GM23248 (cell line): ENCODE data around the gene ILF3. TPM values are rescaled to one million over a fixed set of nuclear protein-coding genes. Genes with fewer than 3 reads are reported as not detected.

Experiments
- DNase-seq: peaks from one replicate; pipeline ENCODE4 v3.0.0-alpha.2; 2015
- H2AFZ ChIP-seq: fragments of 200-600 bp; sonication (generic); 2 replicates; pipeline ENCODE4 v1.6.1; 2016; ENCODE audit warnings: antibody characterized with exemption
- H3F3A ChIP-seq: fragments of 200-600 bp; sonication (generic); 2 replicates; pipeline ENCODE4 v1.6.1; 2016; ENCODE audit warnings: mild to moderate bottlenecking, antibody characterized with exemption, mixed run types; ENCODE audit not compliant: insufficient read depth
- H3K27ac ChIP-seq: fragments of 200-600 bp; sonication (generic); 2 replicates; pipeline ENCODE4 v1.5.1; 2016; ENCODE audit warnings: mild to moderate bottlenecking
- H3K27me3 ChIP-seq: fragments of 200-600 bp; sonication (generic); replicated peaks from 2 replicates; pipeline ENCODE4 v1.6.1; 2016; ENCODE audit warnings: mild to moderate bottlenecking; ENCODE audit not compliant: insufficient read depth
- H3K36me3 ChIP-seq: fragments of 200-600 bp; sonication (generic); 2 replicates; pipeline ENCODE4 v1.6.1; 2016; ENCODE audit warnings: low read depth, mild to moderate bottlenecking
- H3K4me1 ChIP-seq: fragments of 200-600 bp; sonication (generic); 2 replicates; pipeline ENCODE4 v1.6.1; 2016; ENCODE audit warnings: mild to moderate bottlenecking; ENCODE audit not compliant: insufficient read depth
- H3K4me2 ChIP-seq: fragments of 200-600 bp; sonication (generic); one replicate; pipeline ENCODE4 v1.6.1; 2016; ENCODE audit warnings: mild to moderate bottlenecking; ENCODE audit not compliant: unreplicated experiment
- H3K4me3 ChIP-seq: fragments of 200-600 bp; sonication (generic); 2 replicates; pipeline ENCODE4 v1.5.1; 2016; ENCODE audit warnings: mild to moderate bottlenecking
- H3K79me2 ChIP-seq: fragments of 200-600 bp; sonication (generic); 2 replicates; pipeline ENCODE4 v1.6.1; 2016; ENCODE audit warnings: mild to moderate bottlenecking; ENCODE audit not compliant: insufficient read depth
- H3K9ac ChIP-seq: fragments of 200-600 bp; sonication (generic); 2 replicates; pipeline ENCODE4 v1.6.1; 2016; ENCODE audit warnings: mild to moderate bottlenecking
- H3K9me2 ChIP-seq: fragments of 200-600 bp; sonication (generic); 2 replicates; pipeline ENCODE4 v1.6.1; 2016; ENCODE audit warnings: mixed run types, mild to moderate bottlenecking, moderate library complexity; ENCODE audit not compliant: insufficient read depth
- H3K9me3 ChIP-seq: fragments of 200-600 bp; sonication (generic); one replicate; pipeline ENCODE4 v1.6.1; 2017; ENCODE audit warnings: low read depth
- H4K20me1 ChIP-seq: fragments of 200-600 bp; sonication (generic); 2 replicates; pipeline ENCODE4 v1.6.0; 2016; ENCODE audit not compliant: insufficient read depth
- EZH2 ChIP-seq: fragments of 200-600 bp; sonication (generic); IDR thresholded peaks from 2 replicates; pipeline ENCODE4 v1.6.1; 2018; ENCODE audit warnings: antibody characterized with exemption, mild to moderate bottlenecking; ENCODE audit not compliant: insufficient read depth, poor library complexity, severe bottlenecking
- EZH2phosphoT487 ChIP-seq: fragments of 200-600 bp; sonication (generic); IDR thresholded peaks from 2 replicates; pipeline ENCODE4 v1.6.1; 2018; ENCODE audit warnings: antibody characterized with exemption, moderate library complexity, mild to moderate bottlenecking, low read depth; ENCODE audit not compliant: insufficient read depth
- WGBS, 2 experiments: methylation state at CpG; one replicate each; pipeline ENCODE4 v1.1.6; 2015 to 2017; ENCODE audit warnings: low lambda C conversion rate in 2 of 2, low coverage in 1 of 2; ENCODE audit errors: missing lambda C conversion rate in 2 of 2; 5-methylcytosine and 5-hydroxymethylcytosine counted together
- in situ Hi-C: fragments of 300-500 bp; cut with MboI; formaldehyde crosslinking; loops from 2 replicates; pipeline ENCODE4 v1.15.0; 2020
- polyA plus RNA-seq: library from polyadenylated mRNA; unstranded; fragments of >200 nt; fragmentation: Nextera tagmentation; extraction: Ambion mirVana; gene quantifications from 2 replicates; pipeline ENCODE4 v1.2.1, GENCODE V29; 2016
- total RNA-seq: library from RNA; depleted of rRNA; stranded (reverse); fragments of >200 nt; shearing (Covaris generic); gene quantifications from 2 replicates; pipeline ENCODE4 v1.2.3, GENCODE V29; 2014

ILF3 gene
- total and polyA plus RNA-seq, 2 experiments from 2014 or later = 75.5 to 80.1 TPM

GRCh38 chr19:10686661-10687517 is 32.7 kb downstream of the ILF3 start:
- no peak overlapping the region for H3K4me2 ChIP-seq
- H3K4me3 ChIP-seq = no peak overlapping the region
- 85 to 87% methylated on average over 25 to 31 of the region's 31 CpGs for WGBS, 2 experiments
- H3F3A ChIP-seq = no peaks in the 10 kb centered on the region
- H3K79me2 ChIP-seq = 0 out of 2 replicates have a peak, but pooled peaks cover 4% of the 10 kb centered on the region
- H3K27ac ChIP-seq = peak overlapping the region; percentile 16; the same call in 1 of the 2 replicates
- H2AFZ ChIP-seq = no peak overlapping the region
- no peaks in the 10 kb centered on the region for H3K4me1 ChIP-seq
- DNase-seq = peak; percentile 74
- H3K27me3 ChIP-seq = no peaks in the 10 kb centered on the region
- in situ Hi-C loops = no loop called here
- no peak overlapping the region for H3K9ac ChIP-seq
- H3K9me3 ChIP-seq = no peaks in the 10 kb centered on the region
- TF ChIP-seq EZH2 = no peak
- no peak for TF ChIP-seq EZH2phosphoT487
- no peaks in the 10 kb centered on the region for H3K9me2 ChIP-seq
- no peaks in the 10 kb centered on the region for H4K20me1 ChIP-seq
- H3K36me3 ChIP-seq = peaks cover 22% of the 10 kb centered on the region; the same call in 1 of the 2 replicates

GRCh38 chr19:10687518-10688288 is 33.6 kb downstream of the ILF3 start:
- Histone ChIP-seq H3K36me3 (peaks cover 18% of the 10 kb centered on the region; the same call in 1 of the 2 replicates), H3K79me2 (no peaks in the 10 kb centered on the region), H4K20me1 (no peaks in the 10 kb centered on the region), H3K4me3 (no peak overlapping the region), H3K9me2 (no peaks in the 10 kb centered on the region), H3F3A (peaks cover 6% of the 10 kb centered on the region; the same call in 1 of the 2 replicates), H3K27ac (no peak overlapping the region), H3K4me1 (no peaks in the 10 kb centered on the region), H3K9me3 (no peaks in the 10 kb centered on the region), H3K4me2 (no peak overlapping the region), H3K27me3 (no peaks in the 10 kb centered on the region), H3K9ac (no peak overlapping the region), H2AFZ (no peak overlapping the region)
- TF ChIP-seq EZH2phosphoT487 (no peak), EZH2 (no peak)
- no peak for DNase-seq
- in situ Hi-C loops = no loop called here
- 89 to 90% methylated on average over 25 of the region's 25 CpGs for WGBS, 2 experiments

DNA sequence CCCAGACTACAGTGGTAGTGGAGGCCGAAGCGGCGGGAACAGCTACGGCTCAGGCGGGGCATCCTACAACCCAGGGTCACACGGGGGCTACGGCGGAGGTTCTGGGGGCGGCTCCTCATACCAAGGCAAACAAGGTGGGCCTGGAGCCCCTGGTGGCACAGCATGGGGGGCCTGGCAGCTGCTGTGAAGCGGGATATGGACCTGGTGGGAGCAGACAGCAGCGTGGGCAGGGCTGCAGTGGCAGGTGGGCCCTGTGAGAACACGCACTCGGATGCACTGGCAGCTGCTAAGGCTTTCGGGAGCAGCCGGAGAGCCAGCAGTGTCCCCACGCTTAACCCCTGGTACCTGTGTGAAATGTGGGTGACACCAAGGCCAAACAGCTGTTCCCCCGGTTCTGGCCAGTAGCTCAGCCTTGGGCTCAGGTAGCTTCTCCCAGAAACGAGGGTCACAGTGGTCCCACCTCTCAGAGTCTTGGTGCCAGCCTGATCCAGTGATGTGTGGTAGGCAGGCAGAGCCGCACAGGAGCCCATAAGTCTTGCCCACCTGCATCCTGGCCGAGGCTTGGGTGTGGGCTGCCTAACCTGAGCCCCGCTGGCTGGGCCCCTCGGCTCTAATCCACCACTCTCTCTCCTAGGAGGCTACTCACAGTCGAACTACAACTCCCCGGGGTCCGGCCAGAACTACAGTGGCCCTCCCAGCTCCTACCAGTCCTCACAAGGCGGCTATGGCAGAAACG is 34.6 kb downstream of the ILF3 start:
- Histone ChIP-seq H2AFZ (no peak overlapping the region), H3K79me2 (no peaks in the 10 kb centered on the region), H3K9ac (no peak overlapping the region), H3F3A (peaks cover 6% of the 10 kb centered on the region; the same call in 1 of the 2 replicates), H3K27me3 (no peaks in the 10 kb centered on the region), H4K20me1 (no peaks in the 10 kb centered on the region), H3K27ac (no peak overlapping the region), H3K4me3 (no peak overlapping the region), H3K9me2 (no peaks in the 10 kb centered on the region), H3K36me3 (peaks cover 10% of the 10 kb centered on the region; the same call in 1 of the 2 replicates), H3K4me1 (no peaks in the 10 kb centered on the region), H3K4me2 (no peak overlapping the region), H3K9me3 (no peaks in the 10 kb centered on the region)
- whole genome bisulfite sequencing, 2 experiments = 96% methylated on average over 27 of the region's 27 CpGs
- no peak for TF ChIP-seq EZH2phosphoT487
- TF ChIP-seq EZH2 = no peak
- in situ Hi-C loops = no loop called here
- DNase-seq = no peak

GRCh38 chr19:10690341-10690781 is 36.2 kb downstream of the ILF3 start:
- no peak overlapping the region for H3K4me3 ChIP-seq
- no peaks in the 10 kb centered on the region for H3K27me3 ChIP-seq
- H2AFZ ChIP-seq = no peak overlapping the region
- no peaks in the 10 kb centered on the region for H3K4me1 ChIP-seq
- H3K79me2 ChIP-seq = no peaks in the 10 kb centered on the region
- peaks cover 11% of the 10 kb centered on the region for H3F3A ChIP-seq
- no peak overlapping the region for H3K4me2 ChIP-seq
- 0 out of 2 replicates have a peak, but pooled peaks cover 3% of the 10 kb centered on the region for H3K36me3 ChIP-seq
- no peak for TF ChIP-seq EZH2
- no peak for TF ChIP-seq EZH2phosphoT487
- in situ Hi-C loops = no loop called here
- H4K20me1 ChIP-seq = no peaks in the 10 kb centered on the region
- H3K27ac ChIP-seq = no peak overlapping the region
- H3K9me3 ChIP-seq = no peaks in the 10 kb centered on the region
- no peak overlapping the region for H3K9ac ChIP-seq
- WGBS, 2 experiments = 80 to 84% methylated on average over 7 of the region's 7 CpGs
- H3K9me2 ChIP-seq = no peaks in the 10 kb centered on the region
- DNase-seq = peak; percentile 49
